GM04503 (cell line): Measurements from ENCODE around the gene AP5S1.
A peak's percentile ranks its signal among the peaks of the same experiment; 100 is the strongest.

Experiments used
- DNase-seq: peaks from one replicate; pipeline ENCODE4 v3.0.0-alpha.2; 2012; ENCODE audit warnings: low read depth

AP5S1 gene

DNA sequence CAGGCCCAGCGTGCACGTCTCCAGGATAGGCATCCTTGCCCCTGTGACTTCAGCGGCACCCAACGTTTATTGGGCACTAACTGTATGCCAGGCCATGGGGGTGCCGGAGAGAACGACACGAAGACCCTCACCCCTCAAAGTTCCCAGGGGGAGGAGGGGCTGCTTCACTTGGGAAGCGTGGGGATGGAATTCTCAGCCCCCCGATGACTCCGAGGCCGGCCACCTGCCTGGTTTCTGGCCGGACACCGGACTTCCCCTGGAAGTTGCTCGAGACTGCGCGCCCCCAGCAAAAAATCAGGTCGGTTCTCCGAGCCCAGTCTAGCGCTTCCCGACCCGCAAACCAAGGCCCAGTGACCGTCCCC is 26.0 kb downstream of the AP5S1 start:
- DNase-seq, result no peak

DNA sequence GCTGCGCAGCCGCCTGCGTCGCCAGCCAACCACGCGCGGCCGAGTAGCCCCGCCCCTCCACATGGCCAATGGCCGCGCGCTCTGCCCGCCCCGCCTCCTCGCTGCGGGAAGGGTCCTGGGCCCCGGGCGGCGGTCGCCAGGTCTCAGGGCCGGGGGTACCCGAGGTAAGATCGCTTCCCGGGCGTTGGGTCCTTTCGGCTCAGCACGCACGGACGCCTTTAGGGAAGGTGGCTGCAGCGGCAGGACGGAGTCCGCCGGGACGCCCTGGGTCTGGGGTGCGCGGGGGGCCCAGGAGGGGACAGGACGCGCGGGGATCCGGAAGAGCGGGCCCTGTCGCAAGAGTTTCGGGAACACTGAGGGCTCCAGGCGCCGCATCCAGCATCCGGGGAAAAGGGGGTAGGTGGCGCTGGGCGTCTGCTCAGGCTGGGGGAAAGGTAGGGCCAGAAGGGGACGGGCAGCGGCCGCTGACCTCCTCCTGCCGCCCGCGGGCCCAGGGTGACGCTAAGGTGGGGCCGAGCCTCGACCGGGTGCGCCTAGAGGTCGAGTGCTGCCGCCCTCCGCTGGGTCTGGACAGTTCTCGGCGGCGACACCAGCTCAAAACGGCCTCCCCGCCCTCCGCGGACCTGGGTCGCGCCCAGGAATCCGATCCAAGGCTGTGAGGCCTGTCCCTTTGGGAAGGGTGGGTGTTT is 26.5 kb downstream of the AP5S1 start, which contains the start of gene MAVS:
Gene MAVS, plus strand, starts transcription at position 95 of the 689 bp plus-strand sequence. CDS start 7,791 bp downstream, outside the sequence.
- DNase-seq, result peak; percentile 13

DNA sequence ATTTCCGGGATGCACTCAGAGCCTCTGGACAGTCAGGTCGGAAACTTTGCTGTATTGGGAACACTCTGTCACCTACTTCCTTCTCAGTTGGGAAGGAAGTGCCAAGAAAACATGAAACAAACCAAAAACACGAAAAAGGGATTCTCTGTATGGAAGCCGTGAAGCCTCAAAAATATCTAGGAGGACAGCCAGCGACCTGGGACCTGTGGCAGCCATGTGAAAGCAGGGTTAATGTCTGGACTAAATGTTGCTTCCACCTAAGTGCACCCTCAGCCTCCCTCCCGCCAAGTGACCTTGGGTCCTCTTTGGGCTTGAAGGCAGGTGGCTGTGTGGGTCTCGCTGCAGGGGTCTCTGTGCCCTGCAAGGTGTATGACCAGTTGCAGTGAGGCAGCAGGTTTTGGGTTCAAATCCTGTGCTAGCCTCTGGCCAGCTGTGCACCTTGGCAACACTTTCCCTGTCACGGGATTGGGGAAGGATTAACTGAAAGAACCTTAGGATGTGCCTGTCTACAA is 27.1 kb downstream of the AP5S1 start:
- DNase-seq, result peak; percentile 16

DNA sequence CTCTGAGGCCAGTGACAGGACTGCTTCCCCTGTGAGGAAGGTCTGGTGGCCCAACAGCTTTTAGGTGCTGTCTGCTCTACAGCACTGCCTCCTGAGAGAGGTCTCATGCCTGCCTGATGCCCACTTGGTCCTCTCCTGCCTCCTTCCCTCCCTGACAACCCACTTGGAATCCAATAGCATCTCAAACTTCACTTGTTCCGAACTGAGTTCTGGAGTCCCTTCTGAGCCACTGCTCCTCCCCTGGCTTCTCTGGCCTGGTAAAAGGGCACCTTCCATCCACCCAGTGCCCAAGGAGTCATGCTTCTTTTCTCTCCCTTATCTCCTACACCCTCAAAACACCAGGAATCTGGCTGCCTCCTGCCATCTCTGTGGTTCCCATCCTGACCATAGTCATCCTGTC is 28.2 kb downstream of the AP5S1 start:
- no peak for DNase-seq

DNA sequence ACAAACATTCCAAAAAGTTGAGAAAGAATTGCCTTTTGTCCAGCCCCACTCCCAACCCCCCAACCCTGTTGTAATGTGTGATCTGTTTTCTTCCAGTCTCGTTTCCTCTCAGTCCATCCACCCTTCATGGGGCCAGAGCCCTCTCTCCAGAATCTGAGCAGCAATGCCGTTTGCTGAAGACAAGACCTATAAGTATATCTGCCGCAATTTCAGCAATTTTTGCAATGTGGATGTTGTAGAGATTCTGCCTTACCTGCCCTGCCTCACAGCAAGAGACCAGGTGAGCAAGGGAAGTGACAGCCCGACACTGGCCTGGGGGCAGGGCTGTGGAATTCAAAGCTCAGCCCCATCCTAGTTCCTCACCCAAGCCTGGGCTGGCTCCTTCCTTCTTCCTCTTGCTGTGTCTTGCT is 34.1 kb downstream of the AP5S1 start:
- DNase-seq, result no peak

DNA sequence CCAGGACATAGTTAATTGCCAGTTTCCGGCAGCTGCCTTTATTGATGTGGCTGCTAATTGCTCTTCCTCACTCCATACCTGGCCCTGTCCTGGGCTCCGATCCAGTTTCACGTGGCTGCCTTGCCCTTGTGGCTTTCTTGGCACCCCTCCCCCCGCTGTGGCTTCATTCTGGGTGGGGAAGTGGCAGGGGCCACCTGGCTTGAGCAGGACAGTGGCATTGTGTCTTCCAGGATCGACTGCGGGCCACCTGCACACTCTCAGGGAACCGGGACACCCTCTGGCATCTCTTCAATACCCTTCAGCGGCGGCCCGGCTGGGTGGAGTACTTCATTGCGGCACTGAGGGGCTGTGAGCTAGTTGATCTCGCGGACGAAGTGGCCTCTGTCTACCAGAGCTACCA is 37.1 kb downstream of the AP5S1 start:
- DNase-seq, result no peak

DNA sequence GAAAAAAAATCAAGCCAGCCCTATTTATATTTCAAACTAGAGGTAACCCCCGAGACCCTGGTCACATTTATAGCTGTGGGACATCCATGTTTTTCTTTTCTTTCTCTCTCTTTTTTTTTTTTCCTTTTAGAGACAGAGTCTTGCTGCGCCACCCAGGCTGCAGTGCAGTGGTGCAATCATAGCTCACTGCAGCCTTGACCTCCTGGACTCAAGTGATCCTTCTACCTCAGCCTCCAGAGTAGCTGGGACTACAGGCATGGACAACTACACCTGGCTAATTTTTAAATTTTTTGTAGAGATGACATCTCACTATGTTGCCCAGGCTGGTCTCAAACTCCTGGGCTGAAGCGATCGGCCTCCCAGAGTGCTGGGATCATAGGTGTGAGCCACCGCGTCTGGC is 38.3 kb downstream of the AP5S1 start:
- DNase-seq, result no peak

DNA sequence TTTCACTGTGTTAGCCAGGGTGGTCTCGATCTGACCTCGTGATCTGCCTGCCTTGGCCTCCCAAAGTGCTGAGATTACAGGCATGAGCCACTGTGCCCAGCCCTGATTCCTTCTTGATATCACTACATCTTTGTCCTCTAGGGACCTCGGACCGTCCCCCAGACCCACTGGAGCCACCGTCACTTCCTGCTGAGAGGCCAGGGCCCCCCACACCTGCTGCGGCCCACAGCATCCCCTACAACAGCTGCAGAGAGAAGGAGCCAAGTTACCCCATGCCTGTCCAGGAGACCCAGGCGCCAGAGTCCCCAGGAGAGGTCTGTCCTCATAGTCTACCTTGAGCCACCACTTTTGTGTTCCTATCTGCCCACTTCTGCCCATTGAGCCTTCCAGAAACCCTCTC is 40.8 kb downstream of the AP5S1 start:
- DNase-seq, result no peak

DNA sequence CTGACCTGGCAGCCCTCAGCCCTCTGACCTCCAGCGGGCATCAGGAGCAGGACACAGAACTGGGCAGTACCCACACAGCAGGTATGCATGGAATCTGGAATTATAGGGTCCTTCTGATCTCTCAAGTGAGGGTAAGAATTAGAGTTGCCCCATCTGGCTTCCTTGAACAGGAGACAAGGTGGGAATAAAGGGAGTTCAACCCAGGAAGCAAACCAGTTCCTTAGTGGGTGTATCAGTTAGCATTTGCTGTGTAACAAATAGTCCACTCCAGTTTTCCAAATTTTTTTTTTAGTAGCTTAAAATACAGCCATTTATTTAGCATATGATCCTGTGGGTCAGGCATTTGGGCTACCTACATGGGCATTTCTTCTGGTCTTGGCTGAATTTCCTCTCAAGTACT is 42.0 kb downstream of the AP5S1 start:
- no peak for DNase-seq

DNA sequence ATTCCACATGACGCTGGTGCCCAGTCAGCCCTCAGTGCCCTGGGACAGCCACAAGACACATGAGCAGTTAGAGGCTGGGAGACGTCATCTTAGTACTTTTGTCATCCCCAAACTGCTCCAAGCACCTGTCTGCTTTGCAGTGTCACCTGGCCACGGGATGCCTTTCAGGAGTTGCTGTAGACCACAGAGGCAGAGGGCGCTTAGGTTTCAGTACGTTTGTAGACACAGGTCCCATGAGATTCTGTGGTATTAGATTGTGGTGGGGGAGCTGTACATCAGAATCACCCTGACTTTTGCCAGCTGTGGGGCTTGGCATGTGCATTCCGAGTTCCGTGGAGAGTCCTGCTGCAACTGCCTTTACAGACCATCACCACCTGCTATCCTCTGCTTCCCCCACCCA is 43.0 kb downstream of the AP5S1 start:
- no peak for DNase-seq

DNA sequence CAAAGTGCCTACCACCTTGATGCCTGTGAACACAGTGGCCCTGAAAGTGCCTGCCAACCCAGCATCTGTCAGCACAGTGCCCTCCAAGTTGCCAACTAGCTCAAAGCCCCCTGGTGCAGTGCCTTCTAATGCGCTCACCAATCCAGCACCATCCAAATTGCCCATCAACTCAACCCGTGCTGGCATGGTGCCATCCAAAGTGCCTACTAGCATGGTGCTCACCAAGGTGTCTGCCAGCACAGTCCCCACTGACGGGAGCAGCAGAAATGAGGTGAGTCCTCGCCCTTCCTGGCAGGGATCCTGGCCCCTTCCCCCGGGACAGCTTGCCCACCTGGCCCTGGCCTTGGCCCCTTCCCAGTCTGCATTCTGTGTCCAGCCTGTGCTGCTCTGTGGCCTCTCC is 44.2 kb downstream of the AP5S1 start:
- DNase-seq, result no peak

DNA sequence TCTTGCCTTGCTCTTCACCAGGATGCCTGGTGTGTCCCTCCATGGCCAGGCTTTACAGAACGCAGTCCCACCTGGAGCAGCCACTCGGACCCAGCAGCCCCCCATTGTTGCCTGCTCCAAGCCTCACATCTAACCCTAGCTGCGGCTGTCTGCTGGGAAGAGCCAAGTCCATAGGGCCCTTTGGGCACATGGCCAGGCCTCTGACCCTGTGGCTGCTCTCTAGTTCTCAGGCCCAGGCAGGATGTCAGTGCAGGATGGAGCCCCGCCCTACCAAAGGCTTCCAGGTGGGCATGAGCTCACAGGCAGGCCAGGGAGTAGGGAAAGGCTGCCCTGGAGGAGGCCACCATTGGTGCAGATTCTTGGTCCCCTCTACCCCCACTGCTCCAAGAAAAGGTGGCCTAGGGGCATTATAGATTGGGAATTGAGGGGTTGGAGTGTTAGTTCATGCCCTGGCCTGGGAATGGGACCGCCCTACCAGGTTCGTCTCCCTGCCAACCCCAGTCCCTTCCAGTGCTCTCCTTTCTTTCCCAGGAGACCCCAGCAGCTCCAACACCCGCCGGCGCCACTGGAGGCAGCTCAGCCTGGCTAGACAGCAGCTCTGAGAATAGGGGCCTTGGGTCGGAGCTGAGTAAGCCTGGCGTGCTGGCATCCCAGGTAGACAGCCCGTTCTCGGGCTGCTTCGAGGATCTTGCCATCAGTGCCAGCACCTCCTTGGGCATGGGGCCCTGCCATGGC is 45.0 kb downstream of the AP5S1 start:
- DNase-seq, result no peak

DNA sequence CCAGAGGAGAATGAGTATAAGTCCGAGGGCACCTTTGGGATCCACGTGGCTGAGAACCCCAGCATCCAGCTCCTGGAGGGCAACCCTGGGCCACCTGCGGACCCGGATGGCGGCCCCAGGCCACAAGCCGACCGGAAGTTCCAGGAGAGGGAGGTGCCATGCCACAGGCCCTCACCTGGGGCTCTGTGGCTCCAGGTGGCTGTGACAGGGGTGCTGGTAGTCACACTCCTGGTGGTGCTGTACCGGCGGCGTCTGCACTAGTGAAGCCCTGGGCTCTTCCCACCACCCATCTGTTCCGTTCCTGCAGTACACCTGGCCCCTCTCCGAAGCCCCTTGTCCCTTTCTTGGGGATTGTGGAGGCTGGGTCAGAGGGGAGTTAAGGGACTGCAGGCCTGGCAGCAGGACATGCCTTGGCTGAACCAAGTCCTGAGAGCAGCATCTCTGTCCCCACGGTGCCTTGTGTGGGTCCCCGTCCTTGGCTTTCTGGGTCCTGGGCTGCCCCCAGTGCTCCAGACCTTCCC is 45.6 kb downstream of the AP5S1 start:
- DNase-seq, result no peak

DNA sequence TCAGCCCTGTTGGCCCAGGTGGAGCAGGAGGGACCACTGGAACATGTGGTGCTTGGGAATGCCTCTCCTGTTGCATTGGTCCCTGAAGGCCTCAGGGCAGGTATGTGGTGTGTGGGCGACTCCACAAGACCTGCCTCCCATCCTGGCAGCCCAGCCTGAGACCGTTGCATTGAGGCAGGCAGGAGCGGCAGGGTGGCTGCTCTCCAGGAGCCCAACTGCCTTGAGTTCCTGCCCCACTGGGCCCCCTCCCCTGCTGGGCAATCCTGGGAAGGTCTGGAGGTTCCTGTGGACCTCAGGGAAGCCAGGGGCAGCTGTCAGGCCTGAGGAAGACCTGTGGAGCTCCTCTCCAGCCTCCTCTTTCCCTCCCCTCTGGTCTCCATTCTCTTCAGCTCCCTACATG is 46.1 kb downstream of the AP5S1 start:
- DNase-seq, result no peak

DNA sequence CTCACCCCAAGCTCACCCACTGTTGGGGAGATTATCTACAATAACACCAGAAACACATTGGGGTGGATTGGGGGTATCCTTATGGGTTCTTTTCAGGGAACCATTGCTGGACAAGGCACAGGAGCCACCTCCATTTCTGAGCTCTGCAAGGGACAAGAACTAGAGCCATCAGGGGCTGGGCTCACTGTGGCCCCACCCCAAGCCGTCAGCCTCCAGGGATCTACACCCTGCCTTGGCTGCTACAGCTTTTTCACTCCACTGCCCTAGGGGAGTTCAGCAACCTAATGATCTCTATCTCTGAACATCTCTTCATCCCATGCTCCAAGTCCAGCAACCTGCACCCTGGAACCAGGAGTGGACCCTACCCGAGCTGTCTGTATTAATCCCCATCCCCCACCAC is 47.5 kb downstream of the AP5S1 start:
- DNase-seq, result no peak

DNA sequence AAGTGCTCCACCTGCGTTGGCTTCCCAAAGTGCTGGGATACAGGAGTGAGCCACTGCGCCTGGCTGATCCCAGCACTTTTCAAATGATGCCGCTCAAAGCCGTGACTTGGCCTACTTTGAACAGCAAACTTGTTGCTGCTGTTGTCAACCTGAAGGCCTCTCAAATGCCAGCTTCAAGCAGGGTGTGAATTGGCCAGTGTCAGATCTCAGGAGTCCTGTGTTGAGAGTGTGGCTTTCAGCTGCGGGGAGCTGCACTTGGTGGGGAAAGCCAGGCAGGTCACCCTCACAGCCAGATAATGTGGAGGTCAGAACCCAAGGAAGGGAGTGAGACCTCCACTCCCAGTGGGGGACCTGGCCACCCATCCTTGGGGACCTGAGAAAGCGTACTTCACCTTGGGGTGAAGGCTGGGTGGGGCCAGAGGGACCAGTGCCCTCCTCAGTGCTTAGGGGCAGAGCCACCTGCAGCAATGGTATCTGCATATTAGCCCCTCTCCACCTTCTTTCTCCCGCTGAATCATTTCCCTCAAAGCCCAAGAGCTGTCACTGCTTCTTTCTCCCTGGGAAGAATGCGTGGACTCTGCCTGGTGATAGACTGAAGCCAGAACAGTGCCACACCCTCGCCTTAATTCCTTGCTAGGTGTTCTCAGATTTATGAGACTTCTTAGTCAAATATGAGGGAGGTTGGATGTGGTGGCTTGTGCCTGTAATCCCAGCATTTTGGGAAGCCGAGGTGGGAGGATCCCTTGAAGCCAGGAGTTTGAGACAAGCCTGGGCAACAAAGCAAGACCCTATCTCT is 49.7 kb downstream of the AP5S1 start:
- DNase-seq, result no peak

DNA sequence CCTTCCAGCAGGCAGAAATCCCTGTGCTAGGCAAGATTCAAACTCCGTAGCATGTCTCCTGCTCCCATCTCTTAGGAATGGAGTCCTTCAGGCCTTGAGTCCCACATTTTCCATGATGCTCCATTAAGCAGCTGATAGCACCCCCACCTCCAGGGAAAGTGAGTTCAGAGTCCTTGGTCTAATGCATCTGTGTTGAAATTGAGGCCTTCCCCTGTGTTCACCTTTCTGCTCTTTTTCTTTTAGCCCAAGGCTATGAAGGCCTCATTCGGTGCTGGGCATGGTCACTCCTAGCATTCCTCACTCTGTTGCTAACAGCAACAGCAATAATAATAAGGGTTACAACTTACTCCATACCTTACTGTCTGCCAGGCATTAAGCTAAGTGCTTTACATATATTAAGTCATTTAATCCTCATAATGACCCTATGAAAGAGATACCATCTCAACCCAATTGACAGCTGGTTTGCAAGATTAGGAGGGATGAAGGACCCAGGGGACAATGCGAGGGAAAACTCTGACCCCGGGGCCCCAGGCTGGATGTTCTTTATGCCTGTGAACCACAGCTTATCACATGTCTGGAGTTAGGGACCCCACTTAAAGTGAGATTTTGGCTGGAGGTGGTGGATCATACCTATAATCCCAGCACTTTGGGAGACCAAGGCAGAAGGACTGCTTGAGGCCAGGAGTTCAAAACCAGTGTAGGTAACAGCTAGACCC is 51.4 kb downstream of the AP5S1 start:
- DNase-seq, result peak; percentile 12

DNA sequence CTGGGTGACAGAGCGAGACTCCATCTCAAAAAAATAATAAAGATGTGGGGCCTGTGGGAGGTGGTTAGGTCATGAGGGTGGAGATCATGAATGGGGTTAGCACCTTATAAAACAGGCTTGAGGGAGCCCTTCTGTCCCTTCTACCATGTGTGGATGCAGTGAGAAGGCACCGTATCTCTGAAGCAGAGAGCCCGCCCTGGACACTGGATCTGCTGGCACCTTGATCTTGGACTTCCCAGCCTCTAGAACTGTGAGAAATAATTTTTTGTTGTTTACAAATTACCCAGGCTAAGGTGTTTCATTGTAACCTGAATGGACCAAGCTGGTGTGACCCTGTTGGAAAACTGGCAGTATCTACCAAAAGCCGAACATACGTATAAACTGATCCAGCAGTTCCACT is 53.2 kb downstream of the AP5S1 start:
- DNase-seq, result no peak

DNA sequence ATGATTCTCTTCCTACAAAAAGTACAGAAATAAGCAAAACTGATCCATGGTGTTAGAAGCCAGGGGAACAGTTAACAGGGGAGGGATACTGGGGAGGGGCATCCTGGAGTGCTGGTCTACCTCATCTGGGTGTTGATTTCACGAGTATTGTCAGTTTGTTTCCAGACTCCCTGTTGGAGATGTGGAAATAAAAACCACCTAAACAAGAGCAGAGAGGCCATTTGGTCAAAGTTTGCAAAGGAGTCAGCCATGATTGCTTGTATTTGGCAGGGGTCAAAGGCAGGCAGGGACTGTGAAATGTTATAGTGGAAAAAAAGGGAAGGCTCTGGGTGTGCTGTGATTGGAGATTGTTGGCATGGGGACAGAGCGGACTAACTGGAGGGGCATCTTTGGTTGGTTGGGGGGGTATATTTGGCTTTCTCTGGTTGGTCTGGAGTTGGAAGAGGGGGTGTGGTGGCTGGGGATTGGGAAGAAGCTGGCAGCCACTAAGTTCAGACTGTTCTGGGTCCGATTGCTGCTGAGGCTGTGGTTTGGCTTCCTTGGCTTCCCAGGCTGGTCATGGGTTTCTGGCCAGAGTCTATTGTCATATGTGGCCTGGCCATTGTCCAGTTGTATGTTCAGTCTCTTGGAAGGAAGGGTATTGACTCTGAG is 54.0 kb downstream of the AP5S1 start:
- no peak for DNase-seq

DNA sequence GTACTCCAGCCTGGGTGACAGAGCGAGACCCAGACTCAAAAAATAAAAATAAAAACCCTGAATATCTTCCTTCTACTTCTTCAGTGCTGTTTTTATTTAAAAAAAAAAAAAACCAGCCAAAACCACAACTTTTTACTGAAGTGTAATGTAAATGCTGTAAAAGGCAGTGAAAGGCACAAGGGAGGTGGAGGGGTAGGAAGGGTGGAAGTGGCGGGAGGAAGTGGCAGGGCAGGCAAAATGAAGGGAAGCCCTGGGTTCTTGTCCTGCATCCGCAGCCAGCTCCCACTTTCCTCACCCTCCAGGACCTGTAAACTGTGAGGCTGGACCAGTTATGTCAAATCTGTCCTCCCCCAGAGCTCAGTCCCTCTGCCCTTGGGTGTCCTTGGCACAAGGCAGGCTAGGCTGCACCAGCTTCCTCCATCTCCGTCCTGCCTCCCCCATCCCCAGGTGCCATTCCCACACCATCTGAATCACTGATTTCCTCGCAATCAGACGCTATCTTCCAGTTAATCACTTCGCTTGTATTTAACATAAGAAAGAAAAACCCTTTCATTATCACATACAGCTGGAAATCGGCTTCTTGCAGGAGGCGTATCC is 55.1 kb downstream of the AP5S1 start:
- no peak for DNase-seq

DNA sequence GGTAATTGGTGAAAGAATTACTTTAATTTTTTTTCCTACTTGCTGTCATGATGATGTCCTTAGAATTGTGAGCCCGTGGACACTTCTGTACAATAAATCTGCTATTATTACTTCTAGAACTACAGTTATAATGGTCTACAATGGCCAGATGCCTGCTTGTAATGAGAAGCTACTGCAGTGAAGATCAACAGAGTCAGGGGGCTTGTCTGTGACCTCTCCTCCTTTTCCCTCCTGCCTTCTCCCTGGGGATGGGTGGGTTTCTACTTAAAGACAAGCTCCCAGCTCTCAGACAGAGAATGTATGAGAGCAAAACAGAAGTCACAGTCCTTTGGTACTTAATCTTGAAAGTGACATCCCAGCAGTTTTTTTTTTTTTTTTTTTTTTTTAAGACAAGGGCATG is 55.7 kb downstream of the AP5S1 start:
- no peak for DNase-seq
